Measurements from ENCODE around the gene MAVS. TPM values are rescaled to one million over a fixed set of nuclear protein-coding genes. Genes with fewer than 3 reads are reported as not detected.

The MAVS gene
- total and polyA plus RNA-seq, 9 of the 15 experiments (the other 6 are each of a cell fraction or from before 2014, with no cell fraction given): 1.6 to 22.0 (median 11.3) TPM

DNA sequence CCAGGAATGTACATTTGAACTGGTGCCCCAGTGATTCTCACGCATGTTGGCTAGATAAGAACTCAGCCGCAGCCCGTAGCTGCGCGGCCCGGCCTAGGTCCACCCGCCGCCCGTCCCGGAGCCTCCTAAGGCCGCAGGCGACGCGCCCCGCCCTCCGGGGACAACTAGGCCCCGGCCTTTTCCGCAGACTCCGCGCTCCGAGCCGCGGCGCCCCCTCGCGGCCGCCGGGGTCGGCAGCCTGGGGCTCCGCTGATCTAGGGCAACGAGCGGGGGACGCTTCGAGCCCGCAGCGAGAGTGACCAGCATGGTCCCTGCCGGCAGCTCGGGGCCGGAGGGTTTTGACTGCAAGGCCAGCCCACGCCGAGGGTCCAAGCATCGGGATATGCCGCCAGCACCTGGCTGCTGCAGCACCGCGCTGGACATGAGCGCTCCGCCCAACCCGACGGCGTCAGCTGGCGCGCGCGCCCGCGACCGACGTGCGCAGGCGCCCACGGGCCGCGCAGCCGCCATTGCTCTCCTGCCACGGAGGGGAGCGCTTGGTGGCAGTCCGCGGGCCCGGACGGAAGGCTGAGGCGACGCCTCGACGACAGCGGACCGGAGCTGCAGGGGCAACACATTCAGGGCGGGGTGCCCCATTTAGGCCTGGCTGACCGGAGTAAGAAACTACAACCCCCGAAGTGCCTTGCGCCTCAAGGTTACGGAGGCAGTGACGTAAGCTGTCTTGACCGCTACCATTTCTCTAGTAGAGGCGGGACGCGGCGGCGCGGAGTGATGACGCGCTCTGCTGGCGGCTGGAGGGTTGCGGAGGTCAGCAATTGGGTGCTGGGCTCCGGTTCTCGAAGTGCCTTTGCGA lies 26.4 kb upstream of the MAVS start, which contains the start of gene AP5S1 (continued):
- TF ChIP-seq FOXK2 (conservative IDR thresholded peaks at IDR 0.05 in 1 of 2, IDR thresholded peaks at IDR 0.05 in 1 of 2; ENCODE audit: low read depth in 2 of 2) (0 out of 4 replicates have a peak, but pooled peaks of 1 of the 2 experiments have one; percentile 28), MCM7 (IDR thresholded peaks at IDR 0.05) (no peak), CHD2 (IDR thresholded peaks at IDR 0.05; ENCODE audit: low read depth, low read length) (peak; percentile 25; the same call in 1 of the 2 replicates), CBX1 (IDR thresholded peaks at IDR 0.05; ENCODE audit: low read depth) (no peak), RAD21 (CRISPR knock-in tag; conservative IDR thresholded peaks at IDR 0.05 in 1 of 2, IDR thresholded peaks at IDR 0.05 in 1 of 2) (peak; percentile 69 to 86), NUFIP1 (IDR thresholded peaks at IDR 0.05; ENCODE audit: partially characterized antibody) (no peak), ZNF785 (CRISPR knock-in tag; IDR thresholded peaks at IDR 0.05) (no peak), HDAC8 (tag; IDR thresholded peaks at IDR 0.05) (0 out of 2 replicates have a peak, but pooled peaks have one; percentile 77), TAF15 (IDR thresholded peaks at IDR 0.05; ENCODE audit: low read depth, low read length) (no peak), PRPF4 (IDR thresholded peaks at IDR 0.05; ENCODE audit: insufficient read depth, low read depth, low read length, poor library complexity, severe bottlenecking) (no peak), MAFF (IDR thresholded peaks at IDR 0.05; ENCODE audit: low read length) (no peak), ARID1B (IDR thresholded peaks at IDR 0.05) (no peak; the same call in 1 of the 2 replicates), NR2C2 (CRISPR knock-in tag; IDR thresholded peaks at IDR 0.05) (peak; percentile 93), NR2C2 (tag; IDR thresholded peaks at IDR 0.05) (peak; percentile 98)
- TF ChIP-seq, protein P1, sequence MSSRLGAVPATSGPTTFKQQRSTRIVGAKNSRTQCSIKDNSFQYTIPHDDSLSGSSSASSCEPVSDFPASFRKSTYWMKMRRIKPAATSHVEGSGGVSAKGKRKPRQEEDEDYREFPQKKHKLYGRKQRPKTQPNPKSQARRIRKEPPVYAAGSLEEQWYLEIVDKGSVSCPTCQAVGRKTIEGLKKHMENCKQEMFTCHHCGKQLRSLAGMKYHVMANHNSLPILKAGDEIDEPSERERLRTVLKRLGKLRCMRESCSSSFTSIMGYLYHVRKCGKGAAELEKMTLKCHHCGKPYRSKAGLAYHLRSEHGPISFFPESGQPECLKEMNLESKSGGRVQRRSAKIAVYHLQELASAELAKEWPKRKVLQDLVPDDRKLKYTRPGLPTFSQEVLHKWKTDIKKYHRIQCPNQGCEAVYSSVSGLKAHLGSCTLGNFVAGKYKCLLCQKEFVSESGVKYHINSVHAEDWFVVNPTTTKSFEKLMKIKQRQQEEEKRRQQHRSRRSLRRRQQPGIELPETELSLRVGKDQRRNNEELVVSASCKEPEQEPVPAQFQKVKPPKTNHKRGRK (tag; IDR thresholded peaks at IDR 0.05): no peak
- TF ChIP-seq, protein P2, sequence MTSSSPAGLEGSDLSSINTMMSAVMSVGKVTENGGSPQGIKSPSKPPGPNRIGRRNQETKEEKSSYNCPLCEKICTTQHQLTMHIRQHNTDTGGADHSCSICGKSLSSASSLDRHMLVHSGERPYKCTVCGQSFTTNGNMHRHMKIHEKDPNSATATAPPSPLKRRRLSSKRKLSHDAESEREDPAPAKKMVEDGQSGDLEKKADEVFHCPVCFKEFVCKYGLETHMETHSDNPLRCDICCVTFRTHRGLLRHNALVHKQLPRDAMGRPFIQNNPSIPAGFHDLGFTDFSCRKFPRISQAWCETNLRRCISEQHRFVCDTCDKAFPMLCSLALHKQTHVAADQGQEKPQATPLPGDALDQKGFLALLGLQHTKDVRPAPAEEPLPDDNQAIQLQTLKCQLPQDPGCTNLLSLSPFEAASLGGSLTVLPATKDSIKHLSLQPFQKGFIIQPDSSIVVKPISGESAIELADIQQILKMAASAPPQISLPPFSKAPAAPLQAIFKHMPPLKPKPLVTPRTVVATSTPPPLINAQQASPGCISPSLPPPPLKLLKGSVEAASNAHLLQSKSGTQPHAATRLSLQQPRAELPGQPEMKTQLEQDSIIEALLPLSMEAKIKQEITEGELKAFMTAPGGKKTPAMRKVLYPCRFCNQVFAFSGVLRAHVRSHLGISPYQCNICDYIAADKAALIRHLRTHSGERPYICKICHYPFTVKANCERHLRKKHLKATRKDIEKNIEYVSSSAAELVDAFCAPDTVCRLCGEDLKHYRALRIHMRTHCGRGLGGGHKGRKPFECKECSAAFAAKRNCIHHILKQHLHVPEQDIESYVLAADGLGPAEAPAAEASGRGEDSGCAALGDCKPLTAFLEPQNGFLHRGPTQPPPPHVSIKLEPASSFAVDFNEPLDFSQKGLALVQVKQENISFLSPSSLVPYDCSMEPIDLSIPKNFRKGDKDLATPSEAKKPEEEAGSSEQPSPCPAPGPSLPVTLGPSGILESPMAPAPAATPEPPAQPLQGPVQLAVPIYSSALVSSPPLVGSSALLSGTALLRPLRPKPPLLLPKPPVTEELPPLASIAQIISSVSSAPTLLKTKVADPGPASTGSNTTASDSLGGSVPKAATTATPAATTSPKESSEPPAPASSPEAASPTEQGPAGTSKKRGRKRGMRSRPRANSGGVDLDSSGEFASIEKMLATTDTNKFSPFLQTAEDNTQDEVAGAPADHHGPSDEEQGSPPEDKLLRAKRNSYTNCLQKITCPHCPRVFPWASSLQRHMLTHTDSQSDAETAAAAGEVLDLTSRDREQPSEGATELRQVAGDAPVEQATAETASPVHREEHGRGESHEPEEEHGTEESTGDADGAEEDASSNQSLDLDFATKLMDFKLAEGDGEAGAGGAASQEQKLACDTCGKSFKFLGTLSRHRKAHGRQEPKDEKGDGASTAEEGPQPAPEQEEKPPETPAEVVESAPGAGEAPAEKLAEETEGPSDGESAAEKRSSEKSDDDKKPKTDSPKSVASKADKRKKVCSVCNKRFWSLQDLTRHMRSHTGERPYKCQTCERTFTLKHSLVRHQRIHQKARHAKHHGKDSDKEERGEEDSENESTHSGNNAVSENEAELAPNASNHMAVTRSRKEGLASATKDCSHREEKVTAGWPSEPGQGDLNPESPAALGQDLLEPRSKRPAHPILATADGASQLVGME (CRISPR knock-in tag; IDR thresholded peaks at IDR 0.05): 0 out of 2 replicates have a peak, but pooled peaks have one; percentile 62
- TF ChIP-seq, protein P3, sequence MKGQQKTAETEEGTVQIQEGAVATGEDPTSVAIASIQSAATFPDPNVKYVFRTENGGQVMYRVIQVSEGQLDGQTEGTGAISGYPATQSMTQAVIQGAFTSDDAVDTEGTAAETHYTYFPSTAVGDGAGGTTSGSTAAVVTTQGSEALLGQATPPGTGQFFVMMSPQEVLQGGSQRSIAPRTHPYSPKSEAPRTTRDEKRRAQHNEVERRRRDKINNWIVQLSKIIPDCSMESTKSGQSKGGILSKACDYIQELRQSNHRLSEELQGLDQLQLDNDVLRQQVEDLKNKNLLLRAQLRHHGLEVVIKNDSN (CRISPR knock-in tag; IDR thresholded peaks at IDR 0.05): no peak
- TF ChIP-seq, protein P4, sequence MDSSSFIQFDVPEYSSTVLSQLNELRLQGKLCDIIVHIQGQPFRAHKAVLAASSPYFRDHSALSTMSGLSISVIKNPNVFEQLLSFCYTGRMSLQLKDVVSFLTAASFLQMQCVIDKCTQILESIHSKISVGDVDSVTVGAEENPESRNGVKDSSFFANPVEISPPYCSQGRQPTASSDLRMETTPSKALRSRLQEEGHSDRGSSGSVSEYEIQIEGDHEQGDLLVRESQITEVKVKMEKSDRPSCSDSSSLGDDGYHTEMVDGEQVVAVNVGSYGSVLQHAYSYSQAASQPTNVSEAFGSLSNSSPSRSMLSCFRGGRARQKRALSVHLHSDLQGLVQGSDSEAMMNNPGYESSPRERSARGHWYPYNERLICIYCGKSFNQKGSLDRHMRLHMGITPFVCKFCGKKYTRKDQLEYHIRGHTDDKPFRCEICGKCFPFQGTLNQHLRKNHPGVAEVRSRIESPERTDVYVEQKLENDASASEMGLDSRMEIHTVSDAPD (CRISPR knock-in tag; IDR thresholded peaks at IDR 0.05): no peak
